ENCODE results near the gene SLC47A1. TPM values are rescaled to one million over a fixed set of nuclear protein-coding genes. Genes with fewer than 3 reads are reported as not detected.
A peak's percentile ranks its signal among the peaks of the same experiment; 100 is the strongest.

Gene SLC47A1
- total and polyA plus RNA-seq, 2 of the 13 experiments (the other 11 are each of a cell fraction or from before 2014, with no cell fraction given), result 42.1 to 67.5 TPM

- TF ChIP-seq, protein P1, sequence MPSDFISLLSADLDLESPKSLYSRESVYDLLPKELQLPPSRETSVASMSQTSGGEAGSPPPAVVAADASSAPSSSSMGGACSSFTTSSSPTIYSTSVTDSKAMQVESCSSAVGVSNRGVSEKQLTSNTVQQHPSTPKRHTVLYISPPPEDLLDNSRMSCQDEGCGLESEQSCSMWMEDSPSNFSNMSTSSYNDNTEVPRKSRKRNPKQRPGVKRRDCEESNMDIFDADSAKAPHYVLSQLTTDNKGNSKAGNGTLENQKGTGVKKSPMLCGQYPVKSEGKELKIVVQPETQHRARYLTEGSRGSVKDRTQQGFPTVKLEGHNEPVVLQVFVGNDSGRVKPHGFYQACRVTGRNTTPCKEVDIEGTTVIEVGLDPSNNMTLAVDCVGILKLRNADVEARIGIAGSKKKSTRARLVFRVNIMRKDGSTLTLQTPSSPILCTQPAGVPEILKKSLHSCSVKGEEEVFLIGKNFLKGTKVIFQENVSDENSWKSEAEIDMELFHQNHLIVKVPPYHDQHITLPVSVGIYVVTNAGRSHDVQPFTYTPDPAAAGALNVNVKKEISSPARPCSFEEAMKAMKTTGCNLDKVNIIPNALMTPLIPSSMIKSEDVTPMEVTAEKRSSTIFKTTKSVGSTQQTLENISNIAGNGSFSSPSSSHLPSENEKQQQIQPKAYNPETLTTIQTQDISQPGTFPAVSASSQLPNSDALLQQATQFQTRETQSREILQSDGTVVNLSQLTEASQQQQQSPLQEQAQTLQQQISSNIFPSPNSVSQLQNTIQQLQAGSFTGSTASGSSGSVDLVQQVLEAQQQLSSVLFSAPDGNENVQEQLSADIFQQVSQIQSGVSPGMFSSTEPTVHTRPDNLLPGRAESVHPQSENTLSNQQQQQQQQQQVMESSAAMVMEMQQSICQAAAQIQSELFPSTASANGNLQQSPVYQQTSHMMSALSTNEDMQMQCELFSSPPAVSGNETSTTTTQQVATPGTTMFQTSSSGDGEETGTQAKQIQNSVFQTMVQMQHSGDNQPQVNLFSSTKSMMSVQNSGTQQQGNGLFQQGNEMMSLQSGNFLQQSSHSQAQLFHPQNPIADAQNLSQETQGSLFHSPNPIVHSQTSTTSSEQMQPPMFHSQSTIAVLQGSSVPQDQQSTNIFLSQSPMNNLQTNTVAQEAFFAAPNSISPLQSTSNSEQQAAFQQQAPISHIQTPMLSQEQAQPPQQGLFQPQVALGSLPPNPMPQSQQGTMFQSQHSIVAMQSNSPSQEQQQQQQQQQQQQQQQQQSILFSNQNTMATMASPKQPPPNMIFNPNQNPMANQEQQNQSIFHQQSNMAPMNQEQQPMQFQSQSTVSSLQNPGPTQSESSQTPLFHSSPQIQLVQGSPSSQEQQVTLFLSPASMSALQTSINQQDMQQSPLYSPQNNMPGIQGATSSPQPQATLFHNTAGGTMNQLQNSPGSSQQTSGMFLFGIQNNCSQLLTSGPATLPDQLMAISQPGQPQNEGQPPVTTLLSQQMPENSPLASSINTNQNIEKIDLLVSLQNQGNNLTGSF (CRISPR knock-in tag; IDR thresholded peaks at IDR 0.05), result no peak
- TF ChIP-seq, protein P2, sequence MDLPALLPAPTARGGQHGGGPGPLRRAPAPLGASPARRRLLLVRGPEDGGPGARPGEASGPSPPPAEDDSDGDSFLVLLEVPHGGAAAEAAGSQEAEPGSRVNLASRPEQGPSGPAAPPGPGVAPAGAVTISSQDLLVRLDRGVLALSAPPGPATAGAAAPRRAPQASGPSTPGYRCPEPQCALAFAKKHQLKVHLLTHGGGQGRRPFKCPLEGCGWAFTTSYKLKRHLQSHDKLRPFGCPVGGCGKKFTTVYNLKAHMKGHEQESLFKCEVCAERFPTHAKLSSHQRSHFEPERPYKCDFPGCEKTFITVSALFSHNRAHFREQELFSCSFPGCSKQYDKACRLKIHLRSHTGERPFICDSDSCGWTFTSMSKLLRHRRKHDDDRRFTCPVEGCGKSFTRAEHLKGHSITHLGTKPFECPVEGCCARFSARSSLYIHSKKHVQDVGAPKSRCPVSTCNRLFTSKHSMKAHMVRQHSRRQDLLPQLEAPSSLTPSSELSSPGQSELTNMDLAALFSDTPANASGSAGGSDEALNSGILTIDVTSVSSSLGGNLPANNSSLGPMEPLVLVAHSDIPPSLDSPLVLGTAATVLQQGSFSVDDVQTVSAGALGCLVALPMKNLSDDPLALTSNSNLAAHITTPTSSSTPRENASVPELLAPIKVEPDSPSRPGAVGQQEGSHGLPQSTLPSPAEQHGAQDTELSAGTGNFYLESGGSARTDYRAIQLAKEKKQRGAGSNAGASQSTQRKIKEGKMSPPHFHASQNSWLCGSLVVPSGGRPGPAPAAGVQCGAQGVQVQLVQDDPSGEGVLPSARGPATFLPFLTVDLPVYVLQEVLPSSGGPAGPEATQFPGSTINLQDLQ (CRISPR knock-in tag; IDR thresholded peaks at IDR 0.05), result no peak
- TF ChIP-seq, protein P3, sequence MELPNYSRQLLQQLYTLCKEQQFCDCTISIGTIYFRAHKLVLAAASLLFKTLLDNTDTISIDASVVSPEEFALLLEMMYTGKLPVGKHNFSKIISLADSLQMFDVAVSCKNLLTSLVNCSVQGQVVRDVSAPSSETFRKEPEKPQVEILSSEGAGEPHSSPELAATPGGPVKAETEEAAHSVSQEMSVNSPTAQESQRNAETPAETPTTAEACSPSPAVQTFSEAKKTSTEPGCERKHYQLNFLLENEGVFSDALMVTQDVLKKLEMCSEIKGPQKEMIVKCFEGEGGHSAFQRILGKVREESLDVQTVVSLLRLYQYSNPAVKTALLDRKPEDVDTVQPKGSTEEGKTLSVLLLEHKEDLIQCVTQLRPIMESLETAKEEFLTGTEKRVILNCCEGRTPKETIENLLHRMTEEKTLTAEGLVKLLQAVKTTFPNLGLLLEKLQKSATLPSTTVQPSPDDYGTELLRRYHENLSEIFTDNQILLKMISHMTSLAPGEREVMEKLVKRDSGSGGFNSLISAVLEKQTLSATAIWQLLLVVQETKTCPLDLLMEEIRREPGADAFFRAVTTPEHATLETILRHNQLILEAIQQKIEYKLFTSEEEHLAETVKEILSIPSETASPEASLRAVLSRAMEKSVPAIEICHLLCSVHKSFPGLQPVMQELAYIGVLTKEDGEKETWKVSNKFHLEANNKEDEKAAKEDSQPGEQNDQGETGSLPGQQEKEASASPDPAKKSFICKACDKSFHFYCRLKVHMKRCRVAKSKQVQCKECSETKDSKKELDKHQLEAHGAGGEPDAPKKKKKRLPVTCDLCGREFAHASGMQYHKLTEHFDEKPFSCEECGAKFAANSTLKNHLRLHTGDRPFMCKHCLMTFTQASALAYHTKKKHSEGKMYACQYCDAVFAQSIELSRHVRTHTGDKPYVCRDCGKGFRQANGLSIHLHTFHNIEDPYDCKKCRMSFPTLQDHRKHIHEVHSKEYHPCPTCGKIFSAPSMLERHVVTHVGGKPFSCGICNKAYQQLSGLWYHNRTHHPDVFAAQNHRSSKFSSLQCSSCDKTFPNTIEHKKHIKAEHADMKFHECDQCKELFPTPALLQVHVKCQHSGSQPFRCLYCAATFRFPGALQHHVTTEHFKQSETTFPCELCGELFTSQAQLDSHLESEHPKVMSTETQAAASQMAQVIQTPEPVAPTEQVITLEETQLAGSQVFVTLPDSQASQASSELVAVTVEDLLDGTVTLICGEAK (IDR thresholded peaks at IDR 0.05), result no peak
- TF ChIP-seq, protein P3 (CRISPR knock-in tag; IDR thresholded peaks at IDR 0.05), result no peak
- TF ChIP-seq, protein P4, sequence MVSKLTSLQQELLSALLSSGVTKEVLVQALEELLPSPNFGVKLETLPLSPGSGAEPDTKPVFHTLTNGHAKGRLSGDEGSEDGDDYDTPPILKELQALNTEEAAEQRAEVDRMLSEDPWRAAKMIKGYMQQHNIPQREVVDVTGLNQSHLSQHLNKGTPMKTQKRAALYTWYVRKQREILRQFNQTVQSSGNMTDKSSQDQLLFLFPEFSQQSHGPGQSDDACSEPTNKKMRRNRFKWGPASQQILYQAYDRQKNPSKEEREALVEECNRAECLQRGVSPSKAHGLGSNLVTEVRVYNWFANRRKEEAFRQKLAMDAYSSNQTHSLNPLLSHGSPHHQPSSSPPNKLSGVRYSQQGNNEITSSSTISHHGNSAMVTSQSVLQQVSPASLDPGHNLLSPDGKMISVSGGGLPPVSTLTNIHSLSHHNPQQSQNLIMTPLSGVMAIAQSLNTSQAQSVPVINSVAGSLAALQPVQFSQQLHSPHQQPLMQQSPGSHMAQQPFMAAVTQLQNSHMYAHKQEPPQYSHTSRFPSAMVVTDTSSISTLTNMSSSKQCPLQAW (CRISPR knock-in tag; IDR thresholded peaks at IDR 0.05), result 0 out of 2 replicates have a peak, but pooled peaks have one; percentile 28
- TF ChIP-seq, protein P5, sequence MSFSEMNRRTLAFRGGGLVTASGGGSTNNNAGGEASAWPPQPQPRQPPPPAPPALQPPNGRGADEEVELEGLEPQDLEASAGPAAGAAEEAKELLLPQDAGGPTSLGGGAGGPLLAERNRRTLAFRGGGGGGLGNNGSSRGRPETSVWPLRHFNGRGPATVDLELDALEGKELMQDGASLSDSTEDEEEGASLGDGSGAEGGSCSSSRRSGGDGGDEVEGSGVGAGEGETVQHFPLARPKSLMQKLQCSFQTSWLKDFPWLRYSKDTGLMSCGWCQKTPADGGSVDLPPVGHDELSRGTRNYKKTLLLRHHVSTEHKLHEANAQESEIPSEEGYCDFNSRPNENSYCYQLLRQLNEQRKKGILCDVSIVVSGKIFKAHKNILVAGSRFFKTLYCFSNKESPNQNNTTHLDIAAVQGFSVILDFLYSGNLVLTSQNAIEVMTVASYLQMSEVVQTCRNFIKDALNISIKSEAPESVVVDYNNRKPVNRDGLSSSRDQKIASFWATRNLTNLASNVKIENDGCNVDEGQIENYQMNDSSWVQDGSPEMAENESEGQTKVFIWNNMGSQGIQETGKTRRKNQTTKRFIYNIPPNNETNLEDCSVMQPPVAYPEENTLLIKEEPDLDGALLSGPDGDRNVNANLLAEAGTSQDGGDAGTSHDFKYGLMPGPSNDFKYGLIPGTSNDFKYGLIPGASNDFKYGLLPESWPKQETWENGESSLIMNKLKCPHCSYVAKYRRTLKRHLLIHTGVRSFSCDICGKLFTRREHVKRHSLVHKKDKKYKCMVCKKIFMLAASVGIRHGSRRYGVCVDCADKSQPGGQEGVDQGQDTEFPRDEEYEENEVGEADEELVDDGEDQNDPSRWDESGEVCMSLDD (CRISPR knock-in tag; IDR thresholded peaks at IDR 0.05; ENCODE audit: borderline replicate concordance), result no peak
- no peak for TF ChIP-seq MBNL3 (CRISPR knock-in tag; conservative IDR thresholded peaks at IDR 0.05)
These were observed 22.8 kb upstream of the SLC47A1 start (continued) for GRCh38 chr17:19510903-19511302.
